NCI-H1048 (cell line): Measurements from ENCODE around the gene TRPM2.
"Not testable (repeated sequence)": the region's sequence is repeated elsewhere in the genome, so short reads cannot be mapped to it uniquely, and the experiment has no call there.

Source experiments
- DNase-seq: peaks from one replicate; lab custom pipeline; 2025; lab: John Stamatoyannopoulos, UW

The TRPM2 gene

GRCh38 chr21:44415073-44416025 lies 61.9 kb downstream of the TRPM2 start:
- no peak for DNase-seq

GRCh38 chr21:44416193-44416592 lies 62.8 kb downstream of the TRPM2 start:
- DNase-seq: no peak

- DNase-seq: not testable (repeated sequence)
These were observed 64.2 kb downstream of the TRPM2 start for GRCh38 chr21:44417621-44418107.

- no peak for DNase-seq
These were observed 64.9 kb downstream of the TRPM2 start for GRCh38 chr21:44418108-44418875.

GRCh38 chr21:44418876-44419230 lies 65.4 kb downstream of the TRPM2 start:
- no peak for DNase-seq

GRCh38 chr21:44419679-44420078 lies 66.3 kb downstream of the TRPM2 start:
- no peak for DNase-seq

- DNase-seq: no peak
These were observed 67.2 kb downstream of the TRPM2 start for GRCh38 chr21:44420416-44421205.

GRCh38 chr21:44421901-44422840 lies 68.8 kb downstream of the TRPM2 start:
- no peak for DNase-seq

GRCh38 chr21:44423312-44423821 lies 69.9 kb downstream of the TRPM2 start:
- no peak for DNase-seq

GRCh38 chr21:44423941-44424607 lies 70.7 kb downstream of the TRPM2 start:
- no peak for DNase-seq

- no peak for DNase-seq
These were observed 71.3 kb downstream of the TRPM2 start for GRCh38 chr21:44424608-44425306.

GRCh38 chr21:44425307-44425894 lies 72.0 kb downstream of the TRPM2 start:
- DNase-seq: no peak

- DNase-seq: no peak
These were observed 72.7 kb downstream of the TRPM2 start for GRCh38 chr21:44425895-44426662.

- DNase-seq: no peak
These were observed 73.3 kb downstream of the TRPM2 start for GRCh38 chr21:44426663-44427191.

- DNase-seq: no peak
These were observed 74.1 kb downstream of the TRPM2 start for GRCh38 chr21:44427241-44428120.

GRCh38 chr21:44428281-44428960 lies 75.0 kb downstream of the TRPM2 start:
- DNase-seq: peak; percentile 13
